Activated CD4-positive, alpha-beta T cell treated with anti-CD3 and anti-CD28 coated beads, Interleukin-2, Interleukin-4, amounts not matched to agents 100 ng/mL and 50 ng/mL, durations not matched to agents 16 hours and 8 hours (primary cell): ENCODE data around the gene KIAA0753.

Source experiments
- DNase-seq: peaks from one replicate; pipeline ENCODE4 v3.0.0-alpha.2; 2020; ENCODE audit warnings: low spot score

KIAA0753 gene

GRCh38 chr17:6641247-6641863, 844 bp upstream of the KIAA0753 start:
- DNase-seq = peak; percentile 16

GRCh38 chr17:6639586-6640535, 650 bp downstream of the KIAA0753 start:
- peak; percentile 29 for DNase-seq

- DNase-seq = peak; percentile 18
These were observed 1.4 kb downstream of the KIAA0753 start for GRCh38 chr17:6639014-6639585.

GRCh38 chr17:6638046-6638908, 2.2 kb downstream of the KIAA0753 start:
- DNase-seq = no peak

- DNase-seq = no peak
These were observed 3.1 kb downstream of the KIAA0753 start for GRCh38 chr17:6637458-6637840.

- DNase-seq = no peak
These were observed 3.7 kb downstream of the KIAA0753 start for GRCh38 chr17:6636616-6637457.

GRCh38 chr17:6636105-6636504, 4.4 kb downstream of the KIAA0753 start:
- no peak for DNase-seq

- no peak for DNase-seq
These were observed 7.2 kb downstream of the KIAA0753 start for GRCh38 chr17:6633263-6633662.

GRCh38 chr17:6632530-6632929, 8.0 kb downstream of the KIAA0753 start:
- DNase-seq = no peak

GRCh38 chr17:6630390-6630789, 10.1 kb downstream of the KIAA0753 start:
- no peak for DNase-seq

- no peak for DNase-seq
These were observed 13.5 kb downstream of the KIAA0753 start for GRCh38 chr17:6627019-6627418.

GRCh38 chr17:6626616-6627015, 13.9 kb downstream of the KIAA0753 start:
- DNase-seq = no peak

- no peak for DNase-seq
These were observed 16.6 kb downstream of the KIAA0753 start for GRCh38 chr17:6623941-6624340.

- DNase-seq = no peak
These were observed 29.3 kb downstream of the KIAA0753 start for GRCh38 chr17:6611231-6611630.

GRCh38 chr17:6610011-6610410, 30.5 kb downstream of the KIAA0753 start:
- no peak for DNase-seq

- no peak for DNase-seq
These were observed 32.2 kb downstream of the KIAA0753 start for GRCh38 chr17:6608321-6608720.

- no peak for DNase-seq
These were observed 35.4 kb downstream of the KIAA0753 start for GRCh38 chr17:6605142-6605541.

- DNase-seq = no peak
These were observed 36.7 kb downstream of the KIAA0753 start for GRCh38 chr17:6603744-6604325.

- no peak for DNase-seq
These were observed 38.4 kb downstream of the KIAA0753 start for GRCh38 chr17:6602141-6602540.

- DNase-seq = no peak
These were observed 41.1 kb downstream of the KIAA0753 start for GRCh38 chr17:6599364-6599763.

GRCh38 chr17:6597727-6598126, 42.8 kb downstream of the KIAA0753 start:
- no peak for DNase-seq
